Neural crest cell (in vitro differentiated cells): ENCODE measurements around the gene OR52K2. TPM values are rescaled to one million over a fixed set of nuclear protein-coding genes. Genes with fewer than 3 reads are reported as not detected.
"Not testable (repeated sequence)": the region's sequence is repeated elsewhere in the genome, so short reads cannot be mapped to it uniquely, and the experiment has no call there.

ENCODE experiments used
- DNase-seq: peaks from one replicate; pipeline ENCODE4 v3.0.0; 2021; ENCODE audit warnings: low read depth, mixed read lengths, low spot score
- H3K27ac Mint-ChIP-seq: one replicate; pipeline ENCODE4 v1.8.0; 2021; ENCODE audit warnings: mild to moderate bottlenecking, mixed read lengths; ENCODE audit not compliant: unreplicated experiment
- H3K27me3 Mint-ChIP-seq: 2 replicates; pipeline ENCODE4 v1.8.0; 2021; ENCODE audit warnings: low read depth, mild to moderate bottlenecking, mixed read lengths
- H3K36me3 Mint-ChIP-seq: 2 replicates; pipeline ENCODE4 v1.8.0; 2021; ENCODE audit warnings: low read depth, mild to moderate bottlenecking, mixed read lengths
- H3K4me1 Mint-ChIP-seq: 2 replicates; pipeline ENCODE4 v1.8.0; 2021; ENCODE audit warnings: mixed read lengths
- H3K4me3 Mint-ChIP-seq: one replicate; pipeline ENCODE4 v1.8.0; 2021; ENCODE audit warnings: mild to moderate bottlenecking, mixed read lengths
- H3K9me3 Mint-ChIP-seq: 2 replicates; pipeline ENCODE4 v1.8.0; 2021; ENCODE audit warnings: mixed read lengths
- total RNA-seq: library from RNA; stranded (reverse); gene quantifications from 2 replicates; pipeline ENCODE4 v1.2.1, GENCODE V29; 2021
- TF ChIP-seq, protein P1 (sequence below): fragments of 200-600 bp; sonication (generic); conservative IDR thresholded peaks from 2 replicates; pipeline ENCODE4 v1.5.0; 2021; ENCODE audit warnings: antibody characterized with exemption, mild to moderate bottlenecking

Gene OR52K2
- total RNA-seq, 1 donor from 2014 or later, result not detected

DNA sequence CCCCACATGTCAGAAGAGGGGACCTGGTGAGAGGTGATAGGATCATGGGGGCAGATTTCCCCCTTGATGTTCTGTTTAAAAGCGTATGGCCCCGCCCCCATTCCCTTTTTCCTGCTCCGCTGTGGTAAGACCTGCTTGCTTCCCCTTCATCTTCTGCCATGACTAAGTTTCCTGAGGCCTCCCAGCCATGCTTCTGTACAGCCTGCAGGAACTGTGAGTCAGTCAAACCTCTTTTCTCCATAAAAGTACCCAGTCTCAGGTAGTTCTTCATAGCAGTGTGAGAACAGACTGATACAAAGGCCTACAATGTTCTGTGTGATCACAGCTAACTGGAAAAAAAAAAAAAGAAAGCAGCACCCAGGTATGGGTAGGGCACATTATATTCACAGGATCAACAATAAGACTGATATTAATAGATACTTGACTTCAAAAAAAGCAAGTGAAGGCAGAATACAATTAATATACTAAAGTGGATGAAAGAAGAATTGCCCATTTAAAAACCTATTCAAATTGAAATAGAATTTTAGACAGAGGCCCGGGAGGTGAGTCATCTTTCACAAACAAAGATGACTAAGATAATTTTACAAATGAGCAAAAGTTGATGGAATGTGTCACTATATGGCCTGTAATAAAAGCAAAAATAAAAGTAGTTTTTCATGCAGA, 31.6 kb downstream of the OR52K2 start:
- TF ChIP-seq, protein P1, sequence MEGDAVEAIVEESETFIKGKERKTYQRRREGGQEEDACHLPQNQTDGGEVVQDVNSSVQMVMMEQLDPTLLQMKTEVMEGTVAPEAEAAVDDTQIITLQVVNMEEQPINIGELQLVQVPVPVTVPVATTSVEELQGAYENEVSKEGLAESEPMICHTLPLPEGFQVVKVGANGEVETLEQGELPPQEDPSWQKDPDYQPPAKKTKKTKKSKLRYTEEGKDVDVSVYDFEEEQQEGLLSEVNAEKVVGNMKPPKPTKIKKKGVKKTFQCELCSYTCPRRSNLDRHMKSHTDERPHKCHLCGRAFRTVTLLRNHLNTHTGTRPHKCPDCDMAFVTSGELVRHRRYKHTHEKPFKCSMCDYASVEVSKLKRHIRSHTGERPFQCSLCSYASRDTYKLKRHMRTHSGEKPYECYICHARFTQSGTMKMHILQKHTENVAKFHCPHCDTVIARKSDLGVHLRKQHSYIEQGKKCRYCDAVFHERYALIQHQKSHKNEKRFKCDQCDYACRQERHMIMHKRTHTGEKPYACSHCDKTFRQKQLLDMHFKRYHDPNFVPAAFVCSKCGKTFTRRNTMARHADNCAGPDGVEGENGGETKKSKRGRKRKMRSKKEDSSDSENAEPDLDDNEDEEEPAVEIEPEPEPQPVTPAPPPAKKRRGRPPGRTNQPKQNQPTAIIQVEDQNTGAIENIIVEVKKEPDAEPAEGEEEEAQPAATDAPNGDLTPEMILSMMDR, result no peak
- no peak for DNase-seq
- H3K4me3 Mint-ChIP-seq, result no peak overlapping the region

DNA sequence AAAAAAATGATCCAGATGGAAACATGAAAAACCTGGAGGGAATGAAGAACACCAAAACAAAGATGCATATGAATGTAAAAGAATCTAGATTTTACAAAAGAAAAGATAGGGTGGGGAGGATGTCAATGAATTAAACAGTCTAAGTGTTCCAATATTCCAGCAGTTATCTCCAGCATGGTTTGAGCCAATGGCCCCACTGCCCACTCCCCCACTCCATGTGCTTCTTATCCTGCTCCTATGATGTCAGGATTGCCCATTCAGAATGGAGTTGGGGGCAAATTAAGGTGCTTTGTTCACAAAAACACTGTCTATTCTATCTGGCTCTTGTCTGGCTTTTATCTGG, 32.1 kb downstream of the OR52K2 start:
- TF ChIP-seq, protein P1, result no peak

More for the DNA sequence above, 31.6 kb downstream of the OR52K2 start:
- no peak overlapping the region for H3K27ac Mint-ChIP-seq
- H3K36me3 Mint-ChIP-seq, result no peaks in the 10 kb centered on the region
- no peaks in the 10 kb centered on the region for H3K9me3 Mint-ChIP-seq
- no peaks in the 10 kb centered on the region for H3K4me1 Mint-ChIP-seq
- peaks cover 8% of the 10 kb centered on the region for H3K27me3 Mint-ChIP-seq

DNA sequence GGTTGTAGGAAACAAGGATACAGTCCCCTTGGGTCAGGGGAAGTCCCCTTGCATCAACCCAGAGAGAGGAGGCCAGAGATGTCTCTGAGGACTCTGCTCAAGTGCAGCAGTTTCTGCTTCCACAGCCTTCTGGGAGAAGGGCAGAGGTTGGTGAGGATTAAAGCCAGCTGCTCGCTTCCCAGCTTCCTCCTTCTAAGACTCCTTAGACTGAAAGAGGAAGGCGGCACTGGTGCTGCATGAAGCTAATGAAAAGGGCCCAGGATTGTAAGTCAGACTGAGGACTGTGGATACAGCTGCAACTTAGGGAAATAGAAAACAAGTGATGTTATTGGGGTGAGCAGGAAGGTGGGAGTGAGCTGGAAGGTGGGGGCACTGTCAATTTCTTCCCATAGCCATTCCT, 33.4 kb downstream of the OR52K2 start, which contains the start of gene OR52K1:
TSS of gene OR52K1 (plus strand) at position 202 of the 400 bp plus-strand sequence. CDS start 6,255 bp downstream, outside the sequence.
- no peak within 1 kb of the TSS for H3K27ac Mint-ChIP-seq
- H3K4me3 Mint-ChIP-seq, result no peak within 1 kb of the TSS
- TF ChIP-seq, protein P1, result no peak
- H3K4me1 Mint-ChIP-seq, result no peaks in the 10 kb centered on the region
- DNase-seq, result no peak
- H3K9me3 Mint-ChIP-seq, result no peaks in the 10 kb centered on the region
- H3K27me3 Mint-ChIP-seq, result peaks cover 4% of the 10 kb centered on the region
- H3K36me3 Mint-ChIP-seq, result no peaks in the 10 kb centered on the region

More for the DNA sequence above, 32.1 kb downstream of the OR52K2 start:
- Mint-ChIP-seq H3K36me3 (no peaks in the 10 kb centered on the region), H3K4me3 (no peak overlapping the region), H3K9me3 (no peaks in the 10 kb centered on the region), H3K4me1 (no peaks in the 10 kb centered on the region), H3K27ac (no peak overlapping the region), H3K27me3 (peaks cover 8% of the 10 kb centered on the region)
- no peak for DNase-seq

DNA sequence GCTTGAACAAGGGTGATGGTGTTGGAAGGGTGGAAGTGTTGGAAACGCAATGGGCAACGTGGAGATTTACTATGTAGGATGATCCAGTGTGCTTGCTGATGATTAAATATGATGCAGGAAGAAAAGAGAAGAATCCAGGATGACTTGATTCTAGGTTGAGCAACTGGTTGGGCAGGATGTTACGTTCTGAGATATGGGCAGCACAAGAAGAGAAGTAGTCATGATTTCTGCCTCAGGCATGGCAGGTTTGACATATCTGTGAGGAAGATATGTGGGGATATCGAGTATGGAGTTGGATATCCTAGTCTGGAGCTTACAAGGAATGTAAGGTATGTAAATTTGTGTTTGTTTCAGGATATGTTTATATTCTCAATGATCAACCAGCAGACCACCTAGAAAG, 35.2 kb downstream of the OR52K2 start:
- TF ChIP-seq, protein P1, result no peak
- Mint-ChIP-seq H3K4me1 (no peaks in the 10 kb centered on the region), H3K27me3 (peaks cover 10% of the 10 kb centered on the region), H3K27ac (no peak overlapping the region), H3K36me3 (no peaks in the 10 kb centered on the region), H3K4me3 (no peak overlapping the region), H3K9me3 (no peaks in the 10 kb centered on the region)
- DNase-seq, result no peak

DNA sequence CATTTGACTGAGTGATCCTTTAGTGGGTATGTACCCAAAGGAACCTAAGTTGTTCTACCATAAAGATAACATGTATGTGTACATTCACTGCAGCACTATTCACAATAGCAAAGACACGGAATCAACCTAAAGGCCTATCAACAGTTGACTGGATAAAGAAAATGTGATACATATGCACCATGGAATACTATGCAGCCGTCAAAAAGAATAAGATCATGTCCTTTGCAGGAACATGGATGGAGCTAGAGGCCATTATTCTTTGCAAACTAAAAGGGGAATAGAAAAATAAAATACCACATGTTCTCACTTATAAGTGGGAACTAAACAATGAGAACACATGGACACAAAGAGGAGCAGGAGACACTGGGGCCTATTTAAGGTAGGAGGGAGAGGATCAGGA, 42.3 kb downstream of the OR52K2 start:
- H3K36me3 Mint-ChIP-seq, H3K4me1 Mint-ChIP-seq, H3K4me3 Mint-ChIP-seq, H3K9me3 Mint-ChIP-seq, DNase-seq, H3K27ac Mint-ChIP-seq: not testable (repeated sequence)
- peaks cover 50% of the 10 kb centered on the region for H3K27me3 Mint-ChIP-seq

DNA sequence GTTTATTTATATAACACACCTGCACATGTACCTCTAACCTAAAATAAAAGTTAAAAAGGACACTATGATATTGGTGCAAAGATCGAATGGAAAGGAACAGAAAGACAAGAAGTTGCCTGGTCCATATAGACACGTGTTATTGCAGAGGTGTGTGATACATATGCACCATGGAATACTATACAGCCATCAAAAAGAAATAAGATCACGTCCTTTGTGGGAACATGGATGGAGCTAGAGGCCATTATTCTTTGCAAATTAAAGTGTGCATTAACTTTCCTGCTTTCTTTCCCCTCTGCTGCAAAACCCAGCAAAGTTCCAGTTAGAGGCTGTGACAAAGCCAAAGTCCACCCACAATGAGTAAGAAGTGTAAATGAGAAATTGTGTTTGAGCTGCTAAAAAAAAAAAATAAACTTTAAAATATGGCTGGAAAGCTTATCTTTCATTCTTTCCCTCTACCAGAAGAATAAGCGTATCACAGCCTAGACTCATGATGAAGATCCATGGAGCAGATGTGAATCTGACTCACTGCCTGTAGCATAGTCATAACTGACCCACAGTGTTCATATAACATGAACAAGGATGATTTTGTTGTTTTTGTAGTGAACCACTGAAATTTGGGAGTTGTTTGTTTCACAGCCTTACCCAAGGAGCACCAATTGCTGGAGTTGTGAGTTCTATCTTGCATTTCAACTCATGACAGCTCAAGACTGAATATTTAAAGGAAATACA, 42.9 kb downstream of the OR52K2 start:
- DNase-seq, result no peak
- Mint-ChIP-seq H3K4me1 (no peaks in the 10 kb centered on the region), H3K36me3 (no peaks in the 10 kb centered on the region), H3K9me3 (no peaks in the 10 kb centered on the region), H3K4me3 (no peak overlapping the region), H3K27me3 (peaks cover 57% of the 10 kb centered on the region), H3K27ac (no peak overlapping the region)
- TF ChIP-seq, protein P1, result no peak
